Osteoblast (primary cell): Measurements from ENCODE around the gene IFT122. TPM values are rescaled to one million over a fixed set of nuclear protein-coding genes. Genes with fewer than 3 reads are reported as not detected.

Experiments
- DNase-seq: peaks from one replicate; pipeline ENCODE4 v3.0.0; 2011; ENCODE audit warnings: low spot score, mixed read lengths; ENCODE audit not compliant: insufficient read length; ENCODE audit errors: missing footprints
- H2AFZ ChIP-seq: 2 replicates; pipeline ENCODE4 v1.6.0; 2011; ENCODE audit warnings: mild to moderate bottlenecking, low read length
- H3K27ac ChIP-seq: 2 replicates; pipeline ENCODE4 v1.5.1; 2011; ENCODE audit warnings: mild to moderate bottlenecking, low read depth, low read length, moderate library complexity
- H3K27me3 ChIP-seq: 2 replicates; pipeline ENCODE4 v1.6.0; 2012; ENCODE audit warnings: mild to moderate bottlenecking, control low read depth, inconsistent platforms, low read length, moderate library complexity; ENCODE audit not compliant: insufficient read depth
- H3K36me3 ChIP-seq: 2 replicates; pipeline ENCODE4 v1.5.1; 2011; ENCODE audit warnings: mild to moderate bottlenecking, low read length, control low read depth, moderate library complexity; ENCODE audit not compliant: insufficient read depth
- H3K4me1 ChIP-seq: 2 replicates; pipeline ENCODE4 v1.5.1; 2011; ENCODE audit warnings: mild to moderate bottlenecking, low read length, control low read depth, moderate library complexity; ENCODE audit not compliant: insufficient read depth
- H3K4me2 ChIP-seq: 2 replicates; pipeline ENCODE4 v1.6.0; 2011; ENCODE audit warnings: mild to moderate bottlenecking, low read length; ENCODE audit not compliant: insufficient read depth
- H3K4me3 ChIP-seq: fragments of 200-600 bp; sonication (generic); 3 replicates; pipeline ENCODE4 v1.5.1; 2012; ENCODE audit warnings: mild to moderate bottlenecking, low read length, inconsistent platforms; ENCODE audit not compliant: insufficient read depth
- H3K79me2 ChIP-seq: 2 replicates; pipeline ENCODE4 v1.6.0; 2012; ENCODE audit warnings: mild to moderate bottlenecking, low read length, control low read depth, inconsistent platforms; ENCODE audit not compliant: insufficient read depth
- H3K9me3 ChIP-seq: 2 replicates; pipeline ENCODE4 v1.5.1; 2011; ENCODE audit warnings: low read depth, low read length, control low read depth
- H4K20me1 ChIP-seq: 2 replicates; pipeline ENCODE4 v1.6.0; 2012; ENCODE audit warnings: mild to moderate bottlenecking, low read length, control low read depth; ENCODE audit not compliant: insufficient read depth
- total RNA-seq: library from RNA; depleted of rRNA; stranded (reverse); fragments of >200 nt; gene quantifications from 2 replicates; pipeline ENCODE4 v1.2.3, GENCODE V29; 2012
- TF ChIP-seq, protein P1 (sequence below): IDR thresholded peaks from 2 replicates; pipeline ENCODE4 v1.5.1; 2011; ENCODE audit warnings: mild to moderate bottlenecking, low read depth, low read length, moderate library complexity; ENCODE audit errors: extremely low read depth

The IFT122 gene
- total RNA-seq, 1 donor, result 30.4 TPM

DNA sequence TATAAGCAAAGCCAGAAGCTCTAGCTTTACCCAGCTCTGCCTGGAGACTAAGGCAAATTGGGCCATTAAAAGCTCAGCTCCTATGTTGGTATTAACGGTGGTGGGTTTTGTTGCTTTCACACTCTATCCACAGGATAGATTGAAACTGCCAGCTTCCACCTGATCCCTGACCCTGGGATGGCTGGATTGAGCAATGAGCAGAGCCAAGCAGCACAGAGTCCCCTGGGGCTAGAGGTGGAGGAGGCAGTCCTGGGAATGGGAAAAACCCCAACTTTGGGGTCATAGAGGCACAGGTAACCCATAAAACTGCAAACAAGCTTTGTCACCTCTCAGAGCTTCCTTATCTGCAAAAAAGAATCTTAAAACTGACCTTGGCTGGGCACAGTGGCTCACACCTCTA is 95.1 kb downstream of the IFT122 start:
- H3K9me3 ChIP-seq, result no peaks in the 10 kb centered on the region
- no peak for DNase-seq
- no peaks in the 10 kb centered on the region for H4K20me1 ChIP-seq
- H3K4me1 ChIP-seq, result peaks cover 6% of the 10 kb centered on the region
- H3K79me2 ChIP-seq, result no peaks in the 10 kb centered on the region
- H3K4me2 ChIP-seq, result no peak overlapping the region
- TF ChIP-seq, protein P1, sequence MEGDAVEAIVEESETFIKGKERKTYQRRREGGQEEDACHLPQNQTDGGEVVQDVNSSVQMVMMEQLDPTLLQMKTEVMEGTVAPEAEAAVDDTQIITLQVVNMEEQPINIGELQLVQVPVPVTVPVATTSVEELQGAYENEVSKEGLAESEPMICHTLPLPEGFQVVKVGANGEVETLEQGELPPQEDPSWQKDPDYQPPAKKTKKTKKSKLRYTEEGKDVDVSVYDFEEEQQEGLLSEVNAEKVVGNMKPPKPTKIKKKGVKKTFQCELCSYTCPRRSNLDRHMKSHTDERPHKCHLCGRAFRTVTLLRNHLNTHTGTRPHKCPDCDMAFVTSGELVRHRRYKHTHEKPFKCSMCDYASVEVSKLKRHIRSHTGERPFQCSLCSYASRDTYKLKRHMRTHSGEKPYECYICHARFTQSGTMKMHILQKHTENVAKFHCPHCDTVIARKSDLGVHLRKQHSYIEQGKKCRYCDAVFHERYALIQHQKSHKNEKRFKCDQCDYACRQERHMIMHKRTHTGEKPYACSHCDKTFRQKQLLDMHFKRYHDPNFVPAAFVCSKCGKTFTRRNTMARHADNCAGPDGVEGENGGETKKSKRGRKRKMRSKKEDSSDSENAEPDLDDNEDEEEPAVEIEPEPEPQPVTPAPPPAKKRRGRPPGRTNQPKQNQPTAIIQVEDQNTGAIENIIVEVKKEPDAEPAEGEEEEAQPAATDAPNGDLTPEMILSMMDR, result no peak
- H3K4me3 ChIP-seq, result no peak overlapping the region
- H3K27me3 ChIP-seq, result no peaks in the 10 kb centered on the region
- H2AFZ ChIP-seq, result no peak overlapping the region
- no peak overlapping the region for H3K27ac ChIP-seq
- H3K36me3 ChIP-seq, result no peaks in the 10 kb centered on the region

DNA sequence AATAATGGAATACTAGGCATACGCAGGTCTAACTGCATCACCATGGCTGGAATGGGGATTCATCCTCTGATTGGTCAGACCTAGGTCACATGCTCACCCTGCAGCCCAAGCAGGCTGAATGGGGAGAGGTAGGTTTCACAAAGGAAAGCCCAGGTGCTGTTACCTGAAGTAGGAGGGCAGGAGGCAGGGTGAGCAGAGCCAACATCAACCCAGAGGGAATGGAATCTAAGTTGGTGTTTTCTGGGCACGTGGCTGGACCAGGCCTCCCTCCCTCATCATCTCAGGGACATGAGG is 96.3 kb downstream of the IFT122 start:
- TF ChIP-seq, protein P1, result no peak
- no peak for DNase-seq
- H3K4me1 ChIP-seq, result no peaks in the 10 kb centered on the region
- no peak overlapping the region for H3K4me2 ChIP-seq
- H3K27ac ChIP-seq, result no peak overlapping the region
- H3K9me3 ChIP-seq, result no peaks in the 10 kb centered on the region
- H2AFZ ChIP-seq, result no peak overlapping the region
- H3K27me3 ChIP-seq, result no peaks in the 10 kb centered on the region
- no peaks in the 10 kb centered on the region for H3K36me3 ChIP-seq
- no peaks in the 10 kb centered on the region for H3K79me2 ChIP-seq
- no peaks in the 10 kb centered on the region for H4K20me1 ChIP-seq
- H3K4me3 ChIP-seq, result no peak overlapping the region

DNA sequence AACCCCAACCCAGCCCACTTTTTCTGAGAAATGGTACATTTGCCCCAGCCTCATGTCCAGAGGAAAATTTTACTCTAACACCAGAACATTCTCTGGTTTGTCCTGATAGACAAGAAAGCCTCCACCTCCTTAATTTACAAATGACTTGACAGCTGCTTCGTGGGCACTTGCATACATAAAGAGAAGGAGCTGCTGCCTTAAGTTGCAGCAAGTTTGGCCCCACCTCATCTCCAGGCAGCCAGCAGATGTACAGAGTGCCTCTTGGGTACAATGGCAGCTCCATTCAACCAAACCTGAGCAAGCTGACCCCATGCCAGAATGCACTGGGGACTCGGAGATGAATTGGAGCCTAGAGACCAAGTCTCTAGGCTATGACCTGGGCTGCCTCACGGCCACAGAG is 96.8 kb downstream of the IFT122 start:
- no peaks in the 10 kb centered on the region for H3K4me1 ChIP-seq
- H3K27me3 ChIP-seq, result no peaks in the 10 kb centered on the region
- TF ChIP-seq, protein P1, result no peak
- no peaks in the 10 kb centered on the region for H3K9me3 ChIP-seq
- H3K36me3 ChIP-seq, result no peaks in the 10 kb centered on the region
- no peak for DNase-seq
- H4K20me1 ChIP-seq, result no peaks in the 10 kb centered on the region
- H3K4me3 ChIP-seq, result no peak overlapping the region
- H3K4me2 ChIP-seq, result no peak overlapping the region
- H3K27ac ChIP-seq, result no peak overlapping the region
- no peak overlapping the region for H2AFZ ChIP-seq
- no peaks in the 10 kb centered on the region for H3K79me2 ChIP-seq

DNA sequence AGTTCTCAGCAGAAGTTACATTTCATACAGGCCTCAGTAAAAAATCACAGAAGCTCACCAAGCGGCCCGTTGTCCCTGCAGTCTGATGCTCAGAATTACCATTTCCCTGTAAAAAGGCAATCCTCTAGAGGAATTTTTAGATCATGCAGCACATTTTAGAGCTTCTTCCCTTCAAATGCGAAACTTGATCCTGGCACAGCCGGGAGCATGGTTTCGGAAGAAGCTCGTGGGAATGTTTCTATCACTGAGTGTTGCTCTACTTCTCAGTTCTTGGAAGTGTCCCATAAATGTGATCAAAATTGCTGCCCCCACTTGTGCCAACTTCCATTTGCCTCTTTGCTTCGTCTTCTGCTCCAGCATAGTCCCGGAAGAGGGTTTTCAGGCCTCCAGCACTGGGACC is 99.2 kb downstream of the IFT122 start:
- no peaks in the 10 kb centered on the region for H3K36me3 ChIP-seq
- no peak overlapping the region for H3K27ac ChIP-seq
- TF ChIP-seq, protein P1, result no peak
- H4K20me1 ChIP-seq, result no peaks in the 10 kb centered on the region
- H3K4me3 ChIP-seq, result no peak overlapping the region
- H3K9me3 ChIP-seq, result no peaks in the 10 kb centered on the region
- H3K4me2 ChIP-seq, result no peak overlapping the region
- no peaks in the 10 kb centered on the region for H3K79me2 ChIP-seq
- H2AFZ ChIP-seq, result peak overlapping the region; percentile 39
- H3K4me1 ChIP-seq, result no peaks in the 10 kb centered on the region
- no peaks in the 10 kb centered on the region for H3K27me3 ChIP-seq
- DNase-seq, result no peak
